ENCODE data around the gene LEMD1. TPM values are rescaled to one million over a fixed set of nuclear protein-coding genes. Genes with fewer than 3 reads are reported as not detected.

LEMD1 gene
- total RNA-seq, 1 donor from 2014 or later: not detected

GRCh38 chr1:205430696-205431305, 8.9 kb upstream of the LEMD1 start:
- intact Hi-C loops (cut with DNase I): loop anchor here (1.0 to 5.0 kb wide), 2 partner anchors 76 to 94 kb away; no protein-coding TSS in a partner anchor
- DNase-seq (ENCODE audit: low spot score in 2 of 2): peak in 1 of 2 donors; percentile 70
- Histone ChIP-seq H3K4me1 (peaks cover 0 to 4% of the 10 kb centered on the region in 2 donors), H3K9me3 (no peaks in the 10 kb centered on the region), H3K36me3 (no peaks in the 10 kb centered on the region), H3K4me3 (peak overlapping the region; percentile 38 to 73), H3K27ac (no peak overlapping the region), H3K27me3 (no peaks in the 10 kb centered on the region)
- peak; percentile 75 to 93 (median 82) for TF ChIP-seq CTCF (IDR thresholded peaks at IDR 0.05)

- DNase-seq (ENCODE audit: low spot score in 2 of 2): peak in 1 of 2 donors; percentile 42
- intact Hi-C loops (cut with DNase I): loop anchor here (5.0 kb wide), 1 partner anchor 93 kb away; no protein-coding TSS in a partner anchor
- H3K4me3 ChIP-seq: peak overlapping the region; percentile 38 to 73
- no peaks in the 10 kb centered on the region for H3K36me3 ChIP-seq
- peaks cover 0 to 4% of the 10 kb centered on the region in 2 donors for H3K4me1 ChIP-seq
- no peak overlapping the region for H3K27ac ChIP-seq
- no peaks in the 10 kb centered on the region for H3K9me3 ChIP-seq
- no peaks in the 10 kb centered on the region for H3K27me3 ChIP-seq
- no peak for TF ChIP-seq CTCF (IDR thresholded peaks at IDR 0.05)
These were observed 8.2 kb upstream of the LEMD1 start for GRCh38 chr1:205429762-205430695.

GRCh38 chr1:205424901-205425600, 3.2 kb upstream of the LEMD1 start:
- no peak overlapping the region for H3K4me3 ChIP-seq
- TF ChIP-seq CTCF (IDR thresholded peaks at IDR 0.05): no peak

GRCh38 chr1:205423814-205424399, 2.1 kb upstream of the LEMD1 start:
- H3K9me3 ChIP-seq: no peaks in the 10 kb centered on the region
- intact Hi-C loops (cut with DNase I): no loop called here
- TF ChIP-seq CTCF (IDR thresholded peaks at IDR 0.05): no peak
- no peak for DNase-seq (ENCODE audit: low spot score in 2 of 2)
- no peak overlapping the region for H3K4me3 ChIP-seq
- no peaks in the 10 kb centered on the region for H3K36me3 ChIP-seq
- H3K27me3 ChIP-seq: no peaks in the 10 kb centered on the region
- no peak overlapping the region for H3K27ac ChIP-seq
- H3K4me1 ChIP-seq: no peaks in the 10 kb centered on the region

More at GRCh38 chr1:205424901-205425600, 3.2 kb upstream of the LEMD1 start:
- Histone ChIP-seq H3K36me3 (no peaks in the 10 kb centered on the region), H3K27me3 (no peaks in the 10 kb centered on the region), H3K9me3 (no peaks in the 10 kb centered on the region), H3K27ac (no peak overlapping the region), H3K4me1 (no peaks in the 10 kb centered on the region)
- intact Hi-C loops (cut with DNase I): no loop called here
- DNase-seq (ENCODE audit: low spot score in 2 of 2): peak in 1 of 2 donors; percentile 21

- no peak overlapping the region for H3K4me3 ChIP-seq
- DNase-seq (ENCODE audit: low spot score in 2 of 2): peak in 1 of 2 donors; percentile 2
- no peaks in the 10 kb centered on the region for H3K9me3 ChIP-seq
- TF ChIP-seq CTCF (IDR thresholded peaks at IDR 0.05): no peak
- H3K27me3 ChIP-seq: no peaks in the 10 kb centered on the region
- H3K27ac ChIP-seq: no peak overlapping the region
- intact Hi-C loops (cut with DNase I): no loop called here
- no peaks in the 10 kb centered on the region for H3K36me3 ChIP-seq
- H3K4me1 ChIP-seq: no peaks in the 10 kb centered on the region
These were observed 1.3 kb upstream of the LEMD1 start for GRCh38 chr1:205422993-205423642.
